CD4-positive, alpha-beta memory T cell (primary cell): ENCODE results near the gene BMPER. TPM values are rescaled to one million over a fixed set of nuclear protein-coding genes. Genes with fewer than 3 reads are reported as not detected.

ENCODE experiments used
- CTCF ChIA-PET: fragments of 350-600 bp; sonication (Branson Sonifier 250); formaldehyde crosslinking; loops from one replicate; lab custom pipeline; 2021; ENCODE audit warnings: inconsistent platforms; ENCODE audit not compliant: partially characterized antibody; lab: Charles Lee
- POLR2A ChIA-PET: fragments of 350-600 bp; sonication (Branson Sonifier 250); formaldehyde crosslinking; loops from one replicate; lab custom pipeline; 2021; ENCODE audit not compliant: partially characterized antibody; lab: Charles Lee
- DNase-seq, 5 donors: peaks; one replicate each; pipeline versions ENCODE4 v3.0.0 to v3.0.0-alpha.2; 2020 to 2022; ENCODE audit warnings: mixed read lengths in 1 of 5
- H3K27ac ChIP-seq: one replicate; pipeline ENCODE4 v1.7.0; 2013; ENCODE audit warnings: low read depth, low read length
- H3K27me3 ChIP-seq: 2 replicates; pipeline ENCODE4 v1.7.0; 2013; ENCODE audit warnings: mild to moderate bottlenecking, low read length, moderate library complexity; ENCODE audit not compliant: insufficient read depth
- H3K36me3 ChIP-seq: 2 replicates; pipeline ENCODE4 v1.7.0; 2013; ENCODE audit warnings: mild to moderate bottlenecking, low read length, moderate library complexity; ENCODE audit not compliant: insufficient read depth
- H3K4me1 ChIP-seq: 2 replicates; pipeline ENCODE4 v1.7.0; 2013; ENCODE audit warnings: mild to moderate bottlenecking, low read length, moderate library complexity; ENCODE audit not compliant: insufficient read depth
- H3K4me3 ChIP-seq, 2 donors: one replicate each; pipeline ENCODE4 v1.7.0; 2013; ENCODE audit warnings: low read length in 2 of 2, mild to moderate bottlenecking in 1 of 2
- H3K9me3 ChIP-seq, 2 donors: one replicate each; pipeline ENCODE4 v1.7.0; 2013; ENCODE audit warnings: low read length in 2 of 2, control low read depth in 1 of 2; ENCODE audit not compliant: control insufficient read depth in 1 of 2
- H3K27ac Mint-ChIP-seq, 7 donors: one replicate each; pipeline ENCODE4 v1.8.0; 2020 to 2021; ENCODE audit warnings: mixed read lengths in 7 of 7, mild to moderate bottlenecking in 6 of 7, inconsistent platforms in 3 of 7, moderate library complexity in 3 of 7
- H3K27me3 Mint-ChIP-seq, 2 donors: one replicate each; pipeline ENCODE4 v1.8.0; 2020 to 2021; ENCODE audit warnings: mixed read lengths in 2 of 2
- H3K36me3 Mint-ChIP-seq, 2 donors: one replicate each; pipeline ENCODE4 v1.8.0; 2020 to 2021; ENCODE audit warnings: mixed read lengths in 2 of 2, inconsistent platforms in 1 of 2, mild to moderate bottlenecking in 1 of 2
- H3K4me1 Mint-ChIP-seq, 4 donors: one replicate each; pipeline ENCODE4 v1.8.0; 2020 to 2021; ENCODE audit warnings: mixed read lengths in 4 of 4, mild to moderate bottlenecking in 1 of 4
- H3K4me3 Mint-ChIP-seq, 8 donors: one replicate each; pipeline ENCODE4 v1.8.0; 2020 to 2021; ENCODE audit warnings: mixed read lengths in 8 of 8, mild to moderate bottlenecking in 7 of 8, moderate library complexity in 6 of 8, inconsistent platforms in 3 of 8
- H3K9me3 Mint-ChIP-seq, 8 donors: one replicate each; pipeline ENCODE4 v1.8.0; 2020 to 2021; ENCODE audit warnings: mixed read lengths in 8 of 8, mild to moderate bottlenecking in 5 of 8, inconsistent platforms in 3 of 8, moderate library complexity in 1 of 8
- intact Hi-C: fragments of 100-400 bp; cut with micrococcal nuclease; formaldehyde crosslinking; loops from one replicate; pipeline ENCODE4 v1.15.1; 2023
- polyA plus RNA-seq, 2 donors: library from polyadenylated mRNA; unstranded; fragments of 300-500 nt; fragmentation: Illumina TruSeq; gene quantifications; one replicate each; pipeline ENCODE4 v1.2.3, GENCODE V29; 2021
- total RNA-seq, 2 experiments: library from RNA; stranded (reverse); gene quantifications; one replicate each; pipeline ENCODE4 v1.2.3, GENCODE V29; 2021

The BMPER gene
- total and polyA plus RNA-seq, 4 experiments from 2014 or later: 0.24 to 0.30 TPM; not detected in 2

GRCh38 chr7:34192906-34193305, 287.6 kb downstream of the BMPER start:
- no peaks in the 10 kb centered on the region for H3K36me3 Mint-ChIP-seq
- no peak for DNase-seq
- Histone ChIP-seq H3K4me3 (no peak overlapping the region), H3K36me3 (no peaks in the 10 kb centered on the region), H3K4me1 (no peaks in the 10 kb centered on the region), H3K9me3 (no peaks in the 10 kb centered on the region), H3K27me3 (no peaks in the 10 kb centered on the region), H3K27ac (no peak overlapping the region)
- H3K27me3 Mint-ChIP-seq: no peaks in the 10 kb centered on the region
- intact Hi-C loops: no loop called here
- H3K4me1 Mint-ChIP-seq: no peaks in the 10 kb centered on the region
- no peak overlapping the region for H3K4me3 Mint-ChIP-seq
- ChIA-PET POLR2A (no interaction called here), CTCF (no interaction called here)
- H3K27ac Mint-ChIP-seq: no peak overlapping the region
- peaks cover 0 to 3% (median 0%) of the 10 kb centered on the region in 8 donors for H3K9me3 Mint-ChIP-seq

GRCh38 chr7:34198231-34198641, 292.9 kb downstream of the BMPER start:
- no peak for DNase-seq
- no peaks in the 10 kb centered on the region for H3K9me3 ChIP-seq
- no peak overlapping the region for H3K27ac ChIP-seq
- H3K27me3 Mint-ChIP-seq: no peaks in the 10 kb centered on the region
- intact Hi-C loops: no loop called here
- ChIA-PET POLR2A (no interaction called here), CTCF (no interaction called here)
- no peaks in the 10 kb centered on the region for H3K4me1 ChIP-seq
- H3K4me3 Mint-ChIP-seq: no peak overlapping the region
- H3K36me3 Mint-ChIP-seq: no peaks in the 10 kb centered on the region
- H3K9me3 Mint-ChIP-seq: peaks cover 0 to 3% (median 0%) of the 10 kb centered on the region in 8 donors
- H3K27me3 ChIP-seq: no peaks in the 10 kb centered on the region
- no peaks in the 10 kb centered on the region for H3K36me3 ChIP-seq
- no peak overlapping the region for H3K4me3 ChIP-seq
- no peak overlapping the region for H3K27ac Mint-ChIP-seq
- H3K4me1 Mint-ChIP-seq: no peaks in the 10 kb centered on the region
